ENCODE measurements around the gene ADAMTSL3.
"Not testable (repeated sequence)": the region's sequence is repeated elsewhere in the genome, so short reads cannot be mapped to it uniquely, and the experiment has no call there.

ADAMTSL3 gene

GRCh38 chr15:84034578-84035398 is 380.9 kb downstream of the ADAMTSL3 start:
- H2BK12ac ChIP-seq (ENCODE audit: low read length), result no peak overlapping the region
- H2BK120ac ChIP-seq (ENCODE audit: low read depth, low read length), result no peak overlapping the region
- H3K4me3 ChIP-seq (ENCODE audit: low read length in 2 of 2), result no peak overlapping the region
- H2BK5ac ChIP-seq (ENCODE audit: low read length), result no peak overlapping the region
- H3K27ac ChIP-seq (replicated peaks; ENCODE audit: low read length), result no peak overlapping the region
- H3K14ac ChIP-seq (ENCODE audit: low read length), result no peak overlapping the region
- no peak overlapping the region for H3K4ac ChIP-seq (ENCODE audit: low read length)
- H3K18ac ChIP-seq (ENCODE audit: low read length), result no peak overlapping the region
- no peak overlapping the region for H4K91ac ChIP-seq (ENCODE audit: low read depth, low read length, poor library complexity)
- H3K9ac ChIP-seq (ENCODE audit: low read depth, low read length, poor library complexity), result no peak overlapping the region
- H3K4me1 ChIP-seq (ENCODE audit: control insufficient read depth in 2 of 2, insufficient read depth in 1 of 2, low read depth in 1 of 2, low read length in 2 of 2), result peaks cover 0 to 6% of the 10 kb centered on the region in 2 donors
- no CpG with 5 or more reads among the region's 3 CpGs for WGBS, 2 donors (ENCODE audit: extremely low coverage in 2 of 2, insufficient read length in 2 of 2, insufficient replicate concordance in 1 of 2)
- no peak overlapping the region for H2AK5ac ChIP-seq (ENCODE audit: low read depth, low read length)
- DNase-seq (ENCODE audit: low spot score), result no peak
- no peak overlapping the region for H2AFZ ChIP-seq (ENCODE audit: low read length)
- no peak overlapping the region for H3K23ac ChIP-seq (ENCODE audit: low read depth, low read length, poor library complexity)
- no peaks in the 10 kb centered on the region for H3K36me3 ChIP-seq (replicated peaks in 1 of 2; ENCODE audit: control insufficient read depth in 2 of 2, insufficient read depth in 2 of 2, low read length in 2 of 2)
- no peaks in the 10 kb centered on the region for H3K9me3 ChIP-seq (replicated peaks in 1 of 2; ENCODE audit: control insufficient read depth in 2 of 2, insufficient read depth in 1 of 2, low read depth in 1 of 2, low read length in 2 of 2)
- no peaks in the 10 kb centered on the region for H3K79me1 ChIP-seq (ENCODE audit: low read depth, low read length)
- H4K8ac ChIP-seq (ENCODE audit: low read depth, low read length), result no peak overlapping the region
- H3K27me3 ChIP-seq (ENCODE audit: control insufficient read depth in 3 of 3, insufficient read depth in 3 of 3, low read depth in 1 of 3, low read length in 3 of 3), result no peaks in the 10 kb centered on the region
- no peak overlapping the region for H3K4me2 ChIP-seq (ENCODE audit: insufficient read depth, low read length, poor library complexity, severe bottlenecking)
- no peak overlapping the region for H2BK15ac ChIP-seq (ENCODE audit: low read length)

GRCh38 chr15:84035399-84035766 is 381.5 kb downstream of the ADAMTSL3 start:
- Histone ChIP-seq H2AFZ (ENCODE audit: low read length) (no peak overlapping the region), H3K18ac (ENCODE audit: low read length) (no peak overlapping the region), H3K4me3 (ENCODE audit: low read length in 2 of 2) (no peak overlapping the region), H3K79me1 (ENCODE audit: low read depth, low read length) (no peaks in the 10 kb centered on the region), H4K91ac (ENCODE audit: low read depth, low read length, poor library complexity) (no peak overlapping the region), H4K8ac (ENCODE audit: low read depth, low read length) (no peak overlapping the region), H2AK5ac (ENCODE audit: low read depth, low read length) (no peak overlapping the region), H2BK15ac (ENCODE audit: low read length) (no peak overlapping the region), H3K36me3 (replicated peaks in 1 of 2; ENCODE audit: control insufficient read depth in 2 of 2, insufficient read depth in 2 of 2, low read length in 2 of 2) (no peaks in the 10 kb centered on the region), H3K27me3 (ENCODE audit: control insufficient read depth in 3 of 3, insufficient read depth in 3 of 3, low read depth in 1 of 3, low read length in 3 of 3) (no peaks in the 10 kb centered on the region), H3K27ac (replicated peaks; ENCODE audit: low read length) (no peak overlapping the region), H3K23ac (ENCODE audit: low read depth, low read length, poor library complexity) (no peak overlapping the region), H2BK120ac (ENCODE audit: low read depth, low read length) (no peak overlapping the region), H3K4me2 (ENCODE audit: insufficient read depth, low read length, poor library complexity, severe bottlenecking) (no peak overlapping the region), H3K9me3 (replicated peaks in 1 of 2; ENCODE audit: control insufficient read depth in 2 of 2, insufficient read depth in 1 of 2, low read depth in 1 of 2, low read length in 2 of 2) (no peaks in the 10 kb centered on the region), H3K4me1 (ENCODE audit: control insufficient read depth in 2 of 2, insufficient read depth in 1 of 2, low read depth in 1 of 2, low read length in 2 of 2) (peaks cover 0 to 6% of the 10 kb centered on the region in 2 donors), H2BK5ac (ENCODE audit: low read length) (no peak overlapping the region), H3K9ac (ENCODE audit: low read depth, low read length, poor library complexity) (no peak overlapping the region), H2BK12ac (ENCODE audit: low read length) (no peak overlapping the region), H3K14ac (ENCODE audit: low read length) (no peak overlapping the region), H3K4ac (ENCODE audit: low read length) (no peak overlapping the region)
- DNase-seq (ENCODE audit: low spot score), result no peak
- WGBS, 2 donors (ENCODE audit: extremely low coverage in 2 of 2, insufficient read length in 2 of 2, insufficient replicate concordance in 1 of 2), result no CpG with 5 or more reads among the region's 2 CpGs

DNA sequence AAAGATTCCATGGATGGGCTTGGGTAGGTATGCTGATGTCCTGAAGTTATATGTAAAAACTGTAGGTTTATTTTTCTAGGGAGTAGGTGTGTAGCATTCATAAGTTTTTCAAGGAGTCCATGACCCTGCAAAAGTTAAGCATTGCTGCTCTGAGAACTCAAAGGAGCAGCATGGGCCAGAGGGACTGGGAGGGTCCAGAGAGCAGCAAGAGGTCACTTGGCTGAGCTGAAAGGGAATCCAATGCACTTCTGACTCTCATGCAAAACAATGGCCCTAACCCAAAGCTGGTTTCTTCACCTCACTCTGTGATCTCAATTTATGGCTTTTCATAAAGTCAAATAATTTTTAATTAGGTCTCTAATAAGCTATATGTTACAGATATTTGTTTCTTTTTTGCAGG is 383.4 kb downstream of the ADAMTSL3 start:
- Histone ChIP-seq H4K91ac (ENCODE audit: low read depth, low read length, poor library complexity) (no peak overlapping the region), H3K9ac (ENCODE audit: low read depth, low read length, poor library complexity) (no peak overlapping the region), H2BK5ac (ENCODE audit: low read length) (no peak overlapping the region), H2BK120ac (ENCODE audit: low read depth, low read length) (no peak overlapping the region), H3K4me1 (ENCODE audit: control insufficient read depth in 2 of 2, insufficient read depth in 1 of 2, low read depth in 1 of 2, low read length in 2 of 2) (peaks cover 0 to 6% of the 10 kb centered on the region in 2 donors), H3K4ac (ENCODE audit: low read length) (no peak overlapping the region), H3K18ac (ENCODE audit: low read length) (no peak overlapping the region), H3K79me1 (ENCODE audit: low read depth, low read length) (no peaks in the 10 kb centered on the region), H3K4me2 (ENCODE audit: insufficient read depth, low read length, poor library complexity, severe bottlenecking) (no peak overlapping the region), H3K36me3 (replicated peaks in 1 of 2; ENCODE audit: control insufficient read depth in 2 of 2, insufficient read depth in 2 of 2, low read length in 2 of 2) (no peaks in the 10 kb centered on the region), H2BK15ac (ENCODE audit: low read length) (no peak overlapping the region), H3K27me3 (ENCODE audit: control insufficient read depth in 3 of 3, insufficient read depth in 3 of 3, low read depth in 1 of 3, low read length in 3 of 3) (no peaks in the 10 kb centered on the region), H2AK5ac (ENCODE audit: low read depth, low read length) (no peak overlapping the region), H2AFZ (ENCODE audit: low read length) (no peak overlapping the region), H3K9me3 (replicated peaks in 1 of 2; ENCODE audit: control insufficient read depth in 2 of 2, insufficient read depth in 1 of 2, low read depth in 1 of 2, low read length in 2 of 2) (no peaks in the 10 kb centered on the region), H4K8ac (ENCODE audit: low read depth, low read length) (no peak overlapping the region), H3K27ac (replicated peaks; ENCODE audit: low read length) (no peak overlapping the region), H2BK12ac (ENCODE audit: low read length) (no peak overlapping the region), H3K14ac (ENCODE audit: low read length) (no peak overlapping the region), H3K4me3 (ENCODE audit: low read length in 2 of 2) (no peak overlapping the region), H3K23ac (ENCODE audit: low read depth, low read length, poor library complexity) (no peak overlapping the region)
- DNase-seq (ENCODE audit: low spot score), result no peak

DNA sequence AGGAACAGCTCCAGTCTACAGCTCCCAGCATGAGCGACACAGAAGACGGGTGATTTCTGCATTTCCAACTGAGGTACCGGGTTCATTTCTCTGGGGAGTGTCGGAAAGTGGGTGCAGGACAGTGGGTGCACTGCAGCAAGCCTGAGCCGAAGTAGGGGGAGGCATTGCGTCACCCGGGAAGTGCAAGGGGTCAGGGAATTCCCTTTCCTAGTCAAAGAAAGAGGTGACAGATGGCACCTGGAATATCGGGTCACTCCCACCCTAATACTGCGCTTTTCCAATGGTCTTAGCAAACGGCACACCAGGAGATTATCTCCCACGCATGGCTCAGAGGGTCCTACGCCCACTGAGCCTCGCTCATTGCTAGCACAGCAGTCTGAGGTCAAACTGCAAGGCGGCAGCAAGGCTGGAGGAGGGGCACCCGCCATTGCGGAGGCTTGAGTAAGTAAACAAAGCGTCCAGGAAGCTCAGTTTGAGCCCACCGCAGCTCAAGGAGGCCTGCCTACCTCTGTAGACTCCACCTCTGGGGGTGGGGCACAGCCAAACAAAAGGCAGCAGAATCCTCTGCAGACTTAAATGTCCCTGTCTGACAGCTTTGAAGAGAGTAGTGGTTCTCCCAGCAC is 388.6 kb downstream of the ADAMTSL3 start:
- H3K9me3 ChIP-seq (replicated peaks in 1 of 2; ENCODE audit: control insufficient read depth in 2 of 2, insufficient read depth in 1 of 2, low read depth in 1 of 2, low read length in 2 of 2), result not testable (repeated sequence)

More for the DNA sequence above, 388.6 kb downstream of the ADAMTSL3 start:
- not testable (repeated sequence) for H3K23ac ChIP-seq (ENCODE audit: low read depth, low read length, poor library complexity); H2BK15ac ChIP-seq (ENCODE audit: low read length); H3K79me1 ChIP-seq (ENCODE audit: low read depth, low read length); H3K4me1 ChIP-seq (ENCODE audit: control insufficient read depth in 2 of 2, insufficient read depth in 1 of 2, low read depth in 1 of 2, low read length in 2 of 2); H2BK12ac ChIP-seq (ENCODE audit: low read length); H2BK5ac ChIP-seq (ENCODE audit: low read length); H3K36me3 ChIP-seq (replicated peaks in 1 of 2; ENCODE audit: control insufficient read depth in 2 of 2, insufficient read depth in 2 of 2, low read length in 2 of 2); H3K4ac ChIP-seq (ENCODE audit: low read length); H3K27ac ChIP-seq (replicated peaks; ENCODE audit: low read length); H3K4me3 ChIP-seq (ENCODE audit: low read length in 2 of 2); DNase-seq (ENCODE audit: low spot score); H3K18ac ChIP-seq (ENCODE audit: low read length); H2AK5ac ChIP-seq (ENCODE audit: low read depth, low read length); H3K9ac ChIP-seq (ENCODE audit: low read depth, low read length, poor library complexity); H3K14ac ChIP-seq (ENCODE audit: low read length); H3K4me2 ChIP-seq (ENCODE audit: insufficient read depth, low read length, poor library complexity, severe bottlenecking); H3K27me3 ChIP-seq (ENCODE audit: control insufficient read depth in 3 of 3, insufficient read depth in 3 of 3, low read depth in 1 of 3, low read length in 3 of 3); H2BK120ac ChIP-seq (ENCODE audit: low read depth, low read length); H4K91ac ChIP-seq (ENCODE audit: low read depth, low read length, poor library complexity)
- Histone ChIP-seq H2AFZ (ENCODE audit: low read length) (peak overlapping the region; percentile 84), H4K8ac (ENCODE audit: low read depth, low read length) (peak overlapping the region; percentile 17)
- no CpG with 5 or more reads among the region's 18 CpGs for WGBS, 2 donors (ENCODE audit: extremely low coverage in 2 of 2, insufficient read length in 2 of 2, insufficient replicate concordance in 1 of 2)
